HepG2 (cell line): ENCODE measurements around the gene UNC50. TPM values are rescaled to one million over a fixed set of nuclear protein-coding genes. Genes with fewer than 3 reads are reported as not detected.

Experiments used
- ATAC-seq: fragments of 200-7000 bp; cut with Tn5 transposase; 3 replicates; pipeline ENCODE4 v1.9.1; 2020; ENCODE audit warnings: mild to moderate bottlenecking, moderate library complexity
- BruUV-seq: library from RNA; stranded (reverse); fragments of 400-500 nt; replicated peaks from 2 replicates; lab custom pipeline; 2021; lab: Mats Ljungman, UMichigan
- CTCF ChIA-PET: fragments of 300-600 bp; formaldehyde crosslinking; extraction: SDS; loops from one replicate; lab custom pipeline; 2021; ENCODE audit warnings: low total read pairs, inconsistent platforms, low intra/inter-chr PET ratio; lab: Yijun Ruan, JAX
- POLR2A ChIA-PET: fragments of 350-600 bp; sonication (Branson Sonifier 250); formaldehyde crosslinking; loops from one replicate; lab custom pipeline; 2020; ENCODE audit warnings: antibody characterized with exemption, inconsistent platforms; lab: Yijun Ruan, JAX
- DNase-seq: peaks from one replicate; pipeline ENCODE4 v3.0.0-alpha.2; 2015; ENCODE audit warnings: low spot score
- FAIRE-seq: peaks from 3 replicates; lab custom pipeline; 2011; peaks lifted over from hg19 to GRCh38; lab: Jason Lieb, UNC
- H2AFZ ChIP-seq: one replicate; pipeline ENCODE4 v1.6.1; 2011; ENCODE audit warnings: low read length, inconsistent platforms
- H3K27ac ChIP-seq: fragments of 300-600 bp; 3 replicates; pipeline ENCODE4 v1.8.0; 2011; ENCODE audit warnings: mixed run types, mild to moderate bottlenecking, mixed read lengths, low read length, inconsistent platforms; ENCODE audit not compliant: insufficient read depth; ENCODE audit errors: extremely low read length
- H3K27me3 ChIP-seq, 2 experiments: fragments of 200-600 bp in 1 of 2; 2 replicates in 1 of 2; 3 replicates in 1 of 2; pipeline versions ENCODE4 v1.6.0 to v1.8.0; 2011; ENCODE audit warnings: low read length in 2 of 2, mild to moderate bottlenecking in 2 of 2, moderate library complexity in 2 of 2, inconsistent platforms in 1 of 2; ENCODE audit not compliant: insufficient read depth in 2 of 2, control insufficient read depth in 1 of 2
- H3K36me3 ChIP-seq, 2 experiments: fragments of 200-600 bp in 1 of 2; replicated peaks in 1 of 2; 2 replicates in 1 of 2; 3 replicates in 1 of 2; pipeline versions ENCODE4 v1.5.1 to v1.8.0; 2011; ENCODE audit warnings: low read length in 2 of 2, inconsistent platforms in 1 of 2; ENCODE audit not compliant: insufficient read depth in 2 of 2, control insufficient read depth in 1 of 2
- H3K4me1 ChIP-seq: 2 replicates; pipeline ENCODE4 v1.5.1; 2012; ENCODE audit warnings: low read length, inconsistent platforms; ENCODE audit not compliant: insufficient read depth
- H3K4me2 ChIP-seq: 2 replicates; pipeline ENCODE4 v1.6.0; 2011; ENCODE audit warnings: low read depth, low read length, inconsistent platforms
- H3K4me3 ChIP-seq, 3 experiments: fragments of 200-600 bp in 1 of 3; sonication (generic), shearing (Covaris generic) in 1 of 3; replicated peaks in 1 of 3; 2 replicates each; pipeline ENCODE4 v1.5.1; 2011 to 2016; ENCODE audit warnings: low read length in 3 of 3, inconsistent platforms in 2 of 3, low read depth in 2 of 3, mild to moderate bottlenecking in 2 of 3, control low read depth in 1 of 3, mixed read lengths in 1 of 3; ENCODE audit not compliant: insufficient read depth in 1 of 3
- H3K79me2 ChIP-seq: one replicate; pipeline ENCODE4 v1.6.1; 2011; ENCODE audit warnings: low read length, inconsistent platforms; ENCODE audit not compliant: insufficient read depth
- H3K9ac ChIP-seq: 2 replicates; pipeline ENCODE4 v1.6.0; 2011; ENCODE audit warnings: mild to moderate bottlenecking, low read depth, low read length, inconsistent platforms; ENCODE audit not compliant: insufficient read depth
- H3K9me3 ChIP-seq: 2 replicates; pipeline ENCODE4 v1.5.1; 2012; ENCODE audit warnings: mild to moderate bottlenecking, low read length
- H4K20me1 ChIP-seq: 2 replicates; pipeline ENCODE4 v1.6.0; 2011; ENCODE audit warnings: inconsistent platforms, mild to moderate bottlenecking, low read length, moderate library complexity; ENCODE audit not compliant: insufficient read depth
- ARID3A ChIP-seq: IDR thresholded peaks from 2 replicates; pipeline ENCODE4 v1.6.1; 2012; ENCODE audit warnings: low read depth, low read length, improper control_type of control experiment
- FOSL2 ChIP-seq: sonication (generic); formaldehyde crosslinking; IDR thresholded peaks from 2 replicates; pipeline ENCODE4 v1.4.0; 2020; ENCODE audit warnings: missing genetic modification reagents
- FOXP1 ChIP-seq, 2 experiments: fragments of 450-650 bp in 1 of 2; IDR thresholded peaks; 2 replicates each; pipeline ENCODE4 v1.6.1; 2017 to 2018; ENCODE audit warnings: antibody characterized with exemption in 1 of 2
- GTF2F1 ChIP-seq: fragments of 150-350 bp; IDR thresholded peaks from 2 replicates; pipeline ENCODE4 v1.6.1; 2014; ENCODE audit warnings: low read length
- KLF12 ChIP-seq: sonication (generic); formaldehyde crosslinking; IDR thresholded peaks from 2 replicates; pipeline ENCODE4 v1.4.0; 2020; ENCODE audit warnings: missing genetic modification reagents, borderline replicate concordance
- MIER3 ChIP-seq: IDR thresholded peaks from 2 replicates; pipeline ENCODE4 v1.6.1; 2016; ENCODE audit warnings: missing compliant biosample characterization, borderline replicate concordance
- MXI1 ChIP-seq: IDR thresholded peaks from 3 replicates; pipeline ENCODE4 v1.6.1; 2012; ENCODE audit warnings: low read depth, low read length, inconsistent platforms, borderline replicate concordance
- RBFOX2 ChIP-seq: fragments of 200-400 bp; formaldehyde crosslinking; IDR thresholded peaks from 2 replicates; pipeline ENCODE4 v1.6.1; 2017; ENCODE audit warnings: low read depth, mild to moderate bottlenecking, low read length
- SIX1 ChIP-seq: sonication (generic); formaldehyde crosslinking; IDR thresholded peaks from 2 replicates; pipeline ENCODE4 v1.4.0; 2020; ENCODE audit warnings: missing genetic modification reagents, borderline replicate concordance
- SYNCRIP ChIP-seq: fragments of 200-400 bp; formaldehyde crosslinking; IDR thresholded peaks from 2 replicates; pipeline ENCODE4 v1.6.1; 2018; ENCODE audit warnings: mild to moderate bottlenecking, low read depth, low read length; ENCODE audit not compliant: insufficient read depth
- ZBTB1 ChIP-seq: sonication (generic); formaldehyde crosslinking; IDR thresholded peaks from 2 replicates; pipeline ENCODE4 v1.4.0; 2020; ENCODE audit warnings: missing genetic modification reagents, borderline replicate concordance
- ZBTB2 ChIP-seq: sonication (generic); formaldehyde crosslinking; IDR thresholded peaks from 2 replicates; pipeline ENCODE4 v1.8.0; 2022; ENCODE audit warnings: low read depth, missing genetic modification reagents
- ZKSCAN5 ChIP-seq: sonication (generic); formaldehyde crosslinking; IDR thresholded peaks from 2 replicates; pipeline ENCODE4 v1.5.1; 2020; ENCODE audit warnings: mild to moderate bottlenecking, missing genetic modification reagents
- ZNF343 ChIP-seq: sonication (generic); formaldehyde crosslinking; IDR thresholded peaks from 2 replicates; pipeline ENCODE4 v1.4.0; 2020; ENCODE audit warnings: mild to moderate bottlenecking, missing genetic modification reagents
- ZNF367 ChIP-seq: sonication (generic); formaldehyde crosslinking; IDR thresholded peaks from 2 replicates; pipeline ENCODE4 v1.4.0; 2020; ENCODE audit warnings: missing genetic modification reagents, borderline replicate concordance
- ZNF687 ChIP-seq: sonication (generic); formaldehyde crosslinking; IDR thresholded peaks from 2 replicates; pipeline ENCODE4 v1.5.1; 2020; ENCODE audit warnings: mild to moderate bottlenecking, missing genetic modification reagents, moderate library complexity
- ZNF775 ChIP-seq: sonication (generic); formaldehyde crosslinking; IDR thresholded peaks from 2 replicates; pipeline ENCODE4 v1.4.0; 2020; ENCODE audit warnings: missing genetic modification reagents, mild to moderate bottlenecking, moderate library complexity, borderline replicate concordance
- WGBS: methylation state at CpG from one replicate; pipeline ENCODE4 v1.1.6; 2017; ENCODE audit warnings: low lambda C conversion rate; 5-methylcytosine and 5-hydroxymethylcytosine counted together
- in situ Hi-C: cut with HindIII; loops from 2 replicates; pipeline ENCODE4 v1.10.0; 2017; ENCODE audit warnings: low pct_unique_long_range_greater_than_20kb; ENCODE audit not compliant: extremely low pct_ligation_motif_present
- intact Hi-C: fragments of 100-400 bp; cut with micrococcal nuclease; formaldehyde crosslinking; loops from one replicate; pipeline ENCODE4 v1.10.0; 2022; ENCODE audit not compliant: unreplicated experiment
- polyA plus RNA-seq, 8 experiments: library from polyadenylated mRNA; depleted of rRNA in 3 of 8; stranded (reverse) in 7 of 8; unstranded in 1 of 8; fragments of >200 nt; fragmentation: Illumina TruSeq in 4 of 8; extraction: Trizol in 4 of 8; gene quantifications; 2 replicates each; pipeline versions ENCODE4 v1.2.1 to v1.2.3, GENCODE V29; 2011 to 2016; ENCODE audit warnings: low read depth in 4 of 8, missing spikeins in 1 of 8, mixed read lengths in 1 of 8; ENCODE audit not compliant: insufficient read depth in 1 of 8
- total RNA-seq, 5 experiments: library from RNA; depleted of rRNA; stranded (reverse); fragments of >200 nt; fragmentation: Illumina TruSeq; extraction: Trizol; gene quantifications; 2 replicates each; pipeline ENCODE4 v1.2.3, GENCODE V29; 2016; ENCODE audit warnings: low read depth in 1 of 5

Gene UNC50
- total and polyA plus RNA-seq, 2 of the 13 experiments (the other 11 are each of a cell fraction or from before 2014, with no cell fraction given), result 92.6 to 95.6 TPM

- TF ChIP-seq SYNCRIP (no peak), SIX1 (no peak), ZBTB1 (CRISPR knock-in tag) (no peak), ZNF367 (CRISPR knock-in tag) (no peak)
Observed at GRCh38 chr2:98570356-98570755, 38.0 kb upstream of the UNC50 start (continued).

GRCh38 chr2:98571121-98571701, 37.2 kb upstream of the UNC50 start:
- H3K9ac ChIP-seq, result no peak overlapping the region
- POLR2A ChIA-PET, result no interaction called here
- 93% methylated on average over 13 of the region's 13 CpGs for WGBS
- TF ChIP-seq FOXP1 (IDR thresholded peaks at IDR 0.05) (no peak), FOXP1 (CRISPR knock-in tag; IDR thresholded peaks at IDR 0.05) (no peak), MXI1 (no peak), GTF2F1 (no peak), MIER3 (no peak), ARID3A (no peak), ZBTB2 (no peak), ZKSCAN5 (no peak), FOSL2 (CRISPR knock-in tag) (no peak), RBFOX2 (no peak), ZNF775 (no peak), KLF12 (CRISPR knock-in tag) (no peak), ZNF687 (no peak), ZNF343 (CRISPR knock-in tag) (no peak)

More at GRCh38 chr2:98571121-98571701, 37.2 kb upstream of the UNC50 start:
- Histone ChIP-seq H3K9me3 (no peaks in the 10 kb centered on the region), H4K20me1 (no peaks in the 10 kb centered on the region), H3K4me2 (no peak overlapping the region), H3K27me3 (no peaks in the 10 kb centered on the region), H3K36me3 (peaks cover 5 to 25% of the 10 kb centered on the region in 2 experiments; a peak in 4 of 5 replicates), H3K4me1 (no peaks in the 10 kb centered on the region), H3K79me2 (no peaks in the 10 kb centered on the region), H3K27ac (no peak overlapping the region), H3K4me3 (no peak overlapping the region), H2AFZ (no peak overlapping the region)
- in situ Hi-C loops (no loop called here), intact Hi-C loops (no loop called here)
- CTCF ChIA-PET, result interaction anchor here (3.0 kb wide), 1 partner anchor 30 kb away, joined by 32 read pairs; no protein-coding TSS in a partner anchor
- no peak for ATAC-seq
- no peak for FAIRE-seq
- no TSS peak for BruUV-seq
- no peak for DNase-seq
